ENCODE measurements around the gene ERC1. TPM values are rescaled to one million over a fixed set of nuclear protein-coding genes. Genes with fewer than 3 reads are reported as not detected.

ERC1 gene
- 10 to 100 TPM; 40.8 to 40.9 TPM for total RNA-seq

GRCh38 chr12:990661-991349 is at the start of gene ERC1:
Gene ERC1 (plus strand): TSS chr12:991223. CDS start chr12:1027904, 36,681 bp downstream.

GRCh38 chr12:949453-950191 is 41.4 kb upstream of the ERC1 start, which contains the start of gene RAD52:
Gene RAD52 (minus strand): TSS chr12:949694. CDS start chr12:933058, 16,636 bp downstream.

Other genes starting within 250 kb of the ERC1 start
- gene WNK1, start 238.6 kb upstream of the ERC1 start, total RNA-seq: 100 to 1,000 TPM; 128 to 141 TPM
- gene RAD52, start 41.5 kb upstream of the ERC1 start, total RNA-seq: 10 to 100 TPM; 18.5 to 21.7 TPM